CD14-positive monocyte (primary cell): ENCODE measurements around the gene GAL3ST2. TPM values are rescaled to one million over a fixed set of nuclear protein-coding genes. Genes with fewer than 3 reads are reported as not detected.

Source experiments
- DNase-seq, 3 donors: peaks; one replicate each; pipeline ENCODE4 v3.0.0-alpha.2; 2011 to 2022
- H2AFZ ChIP-seq: 2 replicates; pipeline ENCODE4 v1.6.0; 2012; ENCODE audit warnings: mild to moderate bottlenecking, low read depth, low read length, inconsistent platforms; ENCODE audit not compliant: insufficient read depth, poor library complexity, severe bottlenecking
- H3K27ac ChIP-seq, 2 donors: 1 replicate in 1 of 2; 2 replicates in 1 of 2; pipeline ENCODE4 v1.5.1; 2012 to 2013; ENCODE audit warnings: low read length in 2 of 2, control low read depth in 1 of 2, inconsistent platforms in 1 of 2, low read depth in 1 of 2, mild to moderate bottlenecking in 1 of 2
- H3K27me3 ChIP-seq, 2 donors: one replicate each; pipeline versions ENCODE4 v1.6.0 to v1.6.1; 2011 to 2013; ENCODE audit warnings: low read length in 2 of 2; ENCODE audit not compliant: control insufficient read depth in 2 of 2, insufficient read depth in 2 of 2
- H3K36me3 ChIP-seq, 2 donors: replicated peaks in 1 of 2; 1 replicate in 1 of 2; 2 replicates in 1 of 2; pipeline versions ENCODE4 v1.5.1 to v1.6.1; 2012 to 2013; ENCODE audit warnings: low read length in 2 of 2, control low read depth in 1 of 2, inconsistent platforms in 1 of 2, mild to moderate bottlenecking in 1 of 2; ENCODE audit not compliant: insufficient read depth in 2 of 2, control insufficient read depth in 1 of 2
- H3K4me1 ChIP-seq, 2 donors: 1 replicate in 1 of 2; 2 replicates in 1 of 2; pipeline versions ENCODE4 v1.5.1 to v1.6.1; 2012 to 2013; ENCODE audit warnings: low read length in 2 of 2, control low read depth in 1 of 2, inconsistent platforms in 1 of 2, mild to moderate bottlenecking in 1 of 2, moderate library complexity in 1 of 2; ENCODE audit not compliant: insufficient read depth in 2 of 2, control insufficient read depth in 1 of 2
- H3K4me2 ChIP-seq: replicated peaks from 2 replicates; pipeline ENCODE3; 2012; ENCODE audit warnings: low read length, moderate library complexity, mild to moderate bottlenecking; ENCODE audit not compliant: poor library complexity, severe bottlenecking; ENCODE audit errors: extremely low read depth
- H3K4me3 ChIP-seq, 3 experiments: fragments of 200-600 bp in 1 of 3; sonication (generic) in 1 of 3; replicated peaks in 1 of 3; 1 replicate in 2 of 3; 2 replicates in 1 of 3; pipeline ENCODE4 v1.5.1; 2011 to 2013; ENCODE audit warnings: low read length in 3 of 3, mild to moderate bottlenecking in 3 of 3, control low read depth in 2 of 3, low read depth in 2 of 3, inconsistent platforms in 1 of 3, moderate library complexity in 1 of 3
- H3K79me2 ChIP-seq: 2 replicates; pipeline ENCODE4 v1.6.0; 2012; ENCODE audit warnings: mild to moderate bottlenecking, control low read depth, inconsistent platforms, low read length, moderate library complexity; ENCODE audit not compliant: insufficient read depth
- H3K9ac ChIP-seq: 2 replicates; pipeline ENCODE4 v1.6.0; 2017; ENCODE audit warnings: low read length, mild to moderate bottlenecking; ENCODE audit not compliant: insufficient read depth, poor library complexity, severe bottlenecking
- H3K9me3 ChIP-seq, 2 donors: replicated peaks in 1 of 2; 1 replicate in 1 of 2; 2 replicates in 1 of 2; pipeline versions ENCODE4 v1.5.1 to v1.6.1; 2012 to 2013; ENCODE audit warnings: low read length in 2 of 2, control low read depth in 1 of 2; ENCODE audit not compliant: control insufficient read depth in 1 of 2, insufficient read depth in 1 of 2
- H4K20me1 ChIP-seq: 2 replicates; pipeline ENCODE4 v1.6.0; 2012; ENCODE audit warnings: mild to moderate bottlenecking, low read length, control low read depth, moderate library complexity; ENCODE audit not compliant: insufficient read depth
- H3K27ac Mint-ChIP-seq, 7 donors: one replicate each; pipeline ENCODE4 v1.8.0; 2020; ENCODE audit warnings: mild to moderate bottlenecking in 7 of 7, mixed read lengths in 7 of 7, moderate library complexity in 6 of 7, inconsistent platforms in 2 of 7
- H3K27me3 Mint-ChIP-seq, 3 donors: one replicate each; pipeline ENCODE4 v1.8.0; 2021 to 2022; ENCODE audit warnings: low read depth in 3 of 3, mild to moderate bottlenecking in 3 of 3, mixed read lengths in 3 of 3, moderate library complexity in 3 of 3, inconsistent platforms in 1 of 3
- H3K36me3 Mint-ChIP-seq, 2 donors: one replicate each; pipeline ENCODE4 v1.8.0; 2020; ENCODE audit warnings: mixed read lengths in 2 of 2, inconsistent platforms in 1 of 2, mild to moderate bottlenecking in 1 of 2
- H3K4me1 Mint-ChIP-seq: one replicate; pipeline ENCODE4 v1.8.0; 2020; ENCODE audit warnings: mild to moderate bottlenecking, mixed read lengths
- H3K4me3 Mint-ChIP-seq, 2 donors: one replicate each; pipeline ENCODE4 v1.8.0; 2020; ENCODE audit warnings: mild to moderate bottlenecking in 2 of 2, mixed read lengths in 2 of 2, moderate library complexity in 1 of 2
- H3K9me3 Mint-ChIP-seq, 7 donors: one replicate each; pipeline ENCODE4 v1.8.0; 2020 to 2022; ENCODE audit warnings: mixed read lengths in 7 of 7, mild to moderate bottlenecking in 6 of 7, moderate library complexity in 6 of 7, inconsistent platforms in 2 of 7
- CTCF ChIP-seq: fragments of 200-600 bp; IDR thresholded peaks from one replicate; pipeline ENCODE4 v1.8.0; 2022; ENCODE audit warnings: antibody characterized with exemption, mild to moderate bottlenecking
- WGBS: methylation state at CpG from one replicate; pipeline ENCODE4 v1.1.5; 2013; ENCODE audit warnings: missing lambda C conversion rate; ENCODE audit not compliant: insufficient coverage; 5-methylcytosine and 5-hydroxymethylcytosine counted together
- intact Hi-C, 2 donors: fragments of 100-400 bp; cut with micrococcal nuclease; formaldehyde crosslinking; loops; one replicate each; pipeline versions ENCODE4 v1.15.0 to v1.15.1; 2023
- polyA plus RNA-seq, 3 donors: library from polyadenylated mRNA; depleted of rRNA in 1 of 3; unstranded in 2 of 3; stranded (reverse) in 1 of 3; fragments of 300-500 nt in 2 of 3; fragments of >200 nt in 1 of 3; fragmentation: Illumina TruSeq in 2 of 3; gene quantifications; 1 replicate in 2 of 3; 2 replicates in 1 of 3; pipeline ENCODE4 v1.2.3, GENCODE V29; 2012 to 2021

GAL3ST2 gene
- polyA plus RNA-seq, 3 donors: not detected

DNA sequence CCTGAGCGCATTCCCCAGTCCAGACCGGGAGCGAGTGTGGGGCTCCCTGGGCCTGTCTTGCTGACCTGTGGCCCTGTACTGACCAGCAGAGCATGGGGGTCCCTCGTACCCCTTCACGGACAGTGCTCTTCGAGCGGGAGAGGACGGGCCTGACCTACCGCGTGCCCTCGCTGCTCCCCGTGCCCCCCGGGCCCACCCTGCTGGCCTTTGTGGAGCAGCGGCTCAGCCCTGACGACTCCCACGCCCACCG lies 37.7 kb downstream of the GAL3ST2 start:
- Histone ChIP-seq H3K4me1 (peaks cover 13 to 18% of the 10 kb centered on the region in 2 donors), H4K20me1 (no peaks in the 10 kb centered on the region), H3K36me3 (no peaks in the 10 kb centered on the region), H3K9me3 (no peaks in the 10 kb centered on the region), H3K4me3 (no peak overlapping the region), H3K27ac (no peak overlapping the region), H2AFZ (no peak overlapping the region), H3K4me2 (no peak overlapping the region), H3K27me3 (no peaks in the 10 kb centered on the region), H3K79me2 (no peaks in the 10 kb centered on the region), H3K9ac (no peak overlapping the region)
- H3K27ac Mint-ChIP-seq: peak overlapping the region in 1 of 7 donors; percentile 72
- peaks cover 0 to 3% (median 0%) of the 10 kb centered on the region in 7 donors for H3K9me3 Mint-ChIP-seq
- no peaks in the 10 kb centered on the region for H3K36me3 Mint-ChIP-seq
- DNase-seq: no peak
- WGBS: 94% methylated on average over 17 of the region's 17 CpGs
- peaks cover 4 to 17% (median 13%) of the 10 kb centered on the region in 3 donors for H3K27me3 Mint-ChIP-seq
- H3K4me1 Mint-ChIP-seq: peaks cover 14% of the 10 kb centered on the region
- intact Hi-C loops: no loop called here
- no peak for TF ChIP-seq CTCF
- no peak overlapping the region for H3K4me3 Mint-ChIP-seq

DNA sequence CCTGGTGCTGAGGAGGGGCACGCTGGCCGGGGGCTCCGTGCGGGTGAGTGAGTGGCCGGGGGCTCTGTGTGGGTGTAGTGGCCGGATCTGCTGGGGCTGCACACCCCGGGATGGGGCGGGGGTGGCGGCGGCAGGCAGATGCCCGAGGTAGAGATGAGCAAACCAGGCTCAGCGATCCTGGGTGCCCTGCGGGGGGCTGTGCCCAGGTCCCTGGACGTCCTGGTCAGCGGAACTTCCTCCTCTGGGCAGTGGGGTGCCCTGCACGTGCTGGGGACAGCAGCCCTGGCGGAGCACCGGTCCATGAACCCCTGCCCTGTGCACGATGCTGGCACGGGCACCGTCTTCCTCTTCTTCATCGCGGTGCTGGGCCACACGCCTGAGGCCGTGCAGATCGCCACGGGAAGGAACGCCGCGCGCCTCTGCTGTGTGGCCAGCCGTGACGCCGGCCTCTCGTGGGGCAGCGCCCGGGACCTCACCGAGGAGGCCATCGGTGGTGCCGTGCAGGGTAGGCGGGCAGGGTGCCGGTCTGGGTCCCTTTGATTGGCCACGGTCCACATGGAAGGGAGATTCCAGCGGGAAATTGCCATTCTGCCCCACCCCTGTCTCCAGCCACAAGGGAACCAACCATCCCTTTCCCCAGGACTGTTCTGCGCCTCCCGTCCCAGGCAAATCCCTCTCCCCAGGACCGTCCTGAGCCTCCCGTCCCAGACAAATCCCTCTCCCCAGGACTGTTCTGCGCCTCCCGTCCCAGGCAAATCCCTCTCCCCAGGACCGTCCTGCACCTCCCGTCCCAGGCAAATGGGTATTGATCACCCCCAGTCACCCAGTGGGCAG lies 38.2 kb downstream of the GAL3ST2 start:
- Mint-ChIP-seq H3K9me3 (peaks cover 0 to 2% (median 0%) of the 10 kb centered on the region in 7 donors), H3K4me3 (peak overlapping the region in 1 of 2 donors; percentile 30), H3K27ac (peak overlapping the region in 3 of 7 donors; percentile 35 to 72 (median 41)), H3K27me3 (peaks cover 4 to 17% (median 10%) of the 10 kb centered on the region in 3 donors), H3K36me3 (no peaks in the 10 kb centered on the region), H3K4me1 (peaks cover 14% of the 10 kb centered on the region)
- intact Hi-C loops: no loop called here
- no peaks in the 10 kb centered on the region for H3K9me3 ChIP-seq
- no peak overlapping the region for H2AFZ ChIP-seq
- H3K79me2 ChIP-seq: no peaks in the 10 kb centered on the region
- H3K4me2 ChIP-seq: no peak overlapping the region
- H3K36me3 ChIP-seq: no peaks in the 10 kb centered on the region
- H3K27me3 ChIP-seq: no peaks in the 10 kb centered on the region
- H3K27ac ChIP-seq: no peak overlapping the region
- H3K4me3 ChIP-seq: no peak overlapping the region
- 92% methylated on average over 46 of the region's 52 CpGs for WGBS
- no peak for TF ChIP-seq CTCF
- no peak overlapping the region for H3K9ac ChIP-seq
- peaks cover 13 to 18% of the 10 kb centered on the region in 2 donors for H3K4me1 ChIP-seq
- no peak for DNase-seq
- H4K20me1 ChIP-seq: no peaks in the 10 kb centered on the region
